Measurements from ENCODE around the gene SNRNP200. TPM values are rescaled to one million over a fixed set of nuclear protein-coding genes. Genes with fewer than 3 reads are reported as not detected.
A peak's percentile ranks its signal among the peaks of the same experiment; 100 is the strongest.

Gene SNRNP200
- total and polyA plus RNA-seq, 2 donors from 2014 or later: 46.7 to 118 TPM

- no peak overlapping the region for H3K9ac ChIP-seq (ENCODE audit: low read length in 3 of 3)
- H3K9me3 ChIP-seq (ENCODE audit: control insufficient read depth in 2 of 3, insufficient read depth in 1 of 3, low read length in 3 of 3): no peaks in the 10 kb centered on the region
- no peaks in the 10 kb centered on the region for H3K36me3 ChIP-seq (ENCODE audit: control insufficient read depth in 2 of 3, insufficient read depth in 3 of 3, low read length in 3 of 3)
- H3K4me1 ChIP-seq (ENCODE audit: control insufficient read depth in 2 of 3, insufficient read depth in 2 of 3, low read depth in 1 of 3, low read length in 3 of 3): peaks cover 0 to 10% (median 9%) of the 10 kb centered on the region in 3 donors
- H3K4me3 ChIP-seq (ENCODE audit: low read length in 3 of 3): no peak overlapping the region
- no peaks in the 10 kb centered on the region for H3K27me3 ChIP-seq (ENCODE audit: control insufficient read depth, insufficient read depth, low read length)
- peak overlapping the region; percentile 10 to 34 for H3K27ac ChIP-seq (ENCODE audit: low read depth in 2 of 2, low read length in 2 of 2)
- peak in 2 of 5 donors; percentile 21 to 92 for DNase-seq
- no peak for FAIRE-seq
- intact Hi-C loops (cut with DNase I): no loop called here
- no peak for TF ChIP-seq CTCF (IDR thresholded peaks at IDR 0.05; ENCODE audit: borderline replicate concordance, extremely low read depth, insufficient read depth)
Observed at GRCh38 chr2:96353032-96353561, 47.8 kb upstream of the SNRNP200 start.

GRCh38 chr2:96347395-96347794 is 42.0 kb upstream of the SNRNP200 start:
- H3K27me3 ChIP-seq (ENCODE audit: control insufficient read depth, insufficient read depth, low read length): no peaks in the 10 kb centered on the region
- DNase-seq (no peak), FAIRE-seq (no peak)

GRCh38 chr2:96345868-96346462 is 40.6 kb upstream of the SNRNP200 start:
- intact Hi-C loops (cut with DNase I): no loop called here
- Histone ChIP-seq H3K27me3 (ENCODE audit: control insufficient read depth, insufficient read depth, low read length) (no peaks in the 10 kb centered on the region), H3K36me3 (ENCODE audit: control insufficient read depth in 2 of 3, insufficient read depth in 3 of 3, low read length in 3 of 3) (peaks cover 0 to 4% (median 0%) of the 10 kb centered on the region in 3 donors), H3K9me3 (ENCODE audit: control insufficient read depth in 2 of 3, insufficient read depth in 1 of 3, low read length in 3 of 3) (no peaks in the 10 kb centered on the region), H3K27ac (ENCODE audit: low read depth in 2 of 2, low read length in 2 of 2) (no peak overlapping the region), H3K4me3 (ENCODE audit: low read length in 3 of 3) (no peak overlapping the region), H3K9ac (ENCODE audit: low read length in 3 of 3) (no peak overlapping the region), H3K4me1 (ENCODE audit: control insufficient read depth in 2 of 3, insufficient read depth in 2 of 3, low read depth in 1 of 3, low read length in 3 of 3) (no peaks in the 10 kb centered on the region)
- no peak for DNase-seq
- no peak for TF ChIP-seq CTCF (IDR thresholded peaks at IDR 0.05; ENCODE audit: borderline replicate concordance, extremely low read depth, insufficient read depth)
- FAIRE-seq: no peak

More at GRCh38 chr2:96347395-96347794, 42.0 kb upstream of the SNRNP200 start:
- intact Hi-C loops (cut with DNase I): no loop called here
- Histone ChIP-seq H3K36me3 (ENCODE audit: control insufficient read depth in 2 of 3, insufficient read depth in 3 of 3, low read length in 3 of 3) (peaks cover 0 to 4% (median 0%) of the 10 kb centered on the region in 3 donors), H3K4me1 (ENCODE audit: control insufficient read depth in 2 of 3, insufficient read depth in 2 of 3, low read depth in 1 of 3, low read length in 3 of 3) (no peaks in the 10 kb centered on the region), H3K27ac (ENCODE audit: low read depth in 2 of 2, low read length in 2 of 2) (no peak overlapping the region), H3K9ac (ENCODE audit: low read length in 3 of 3) (no peak overlapping the region), H3K9me3 (ENCODE audit: control insufficient read depth in 2 of 3, insufficient read depth in 1 of 3, low read length in 3 of 3) (no peaks in the 10 kb centered on the region), H3K4me3 (ENCODE audit: low read length in 3 of 3) (no peak overlapping the region)
- no peak for TF ChIP-seq CTCF (IDR thresholded peaks at IDR 0.05; ENCODE audit: borderline replicate concordance, extremely low read depth, insufficient read depth)

All from kidney (tissue), 14 donors.